Fibroblast of lung (primary cell): ENCODE measurements around the gene CMIP.

Experiments used
- EZH2 ChIP-seq: IDR thresholded peaks from 2 replicates; pipeline ENCODE4 v1.5.1; 2012; ENCODE audit warnings: low read length, control low read depth, mild to moderate bottlenecking; ENCODE audit errors: missing control alignments
- TF ChIP-seq, protein P1 (sequence below), 2 donors: IDR thresholded peaks in 1 of 2; conservative IDR thresholded peaks in 1 of 2; 1 replicate in 1 of 2; 2 replicates in 1 of 2; pipeline ENCODE4 v1.5.1; 2011 to 2012; ENCODE audit warnings: low read length in 2 of 2, control low read depth in 1 of 2, inconsistent platforms in 1 of 2, low read depth in 1 of 2, mild to moderate bottlenecking in 1 of 2

DNA sequence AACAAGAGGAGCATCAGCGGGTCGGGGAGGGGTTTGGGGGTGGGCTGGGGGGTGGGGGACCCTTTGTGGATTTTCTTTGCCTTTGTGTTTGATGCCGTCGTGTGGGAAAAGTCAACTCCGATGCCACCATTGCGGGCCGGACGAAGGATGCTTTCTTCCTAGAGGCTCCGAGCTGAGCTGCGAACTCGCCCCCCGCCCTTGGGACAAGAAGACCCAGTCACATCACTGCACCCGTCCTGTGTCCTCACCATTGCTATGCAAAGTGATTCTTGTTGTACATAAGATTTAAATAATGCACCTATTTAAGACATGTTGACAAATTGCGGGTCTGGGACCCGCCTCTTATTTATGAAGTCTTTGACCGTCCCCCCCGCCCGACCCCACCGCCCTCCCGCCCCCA, 265.4 kb downstream of the CMIP start:
- TF ChIP-seq, protein P1, sequence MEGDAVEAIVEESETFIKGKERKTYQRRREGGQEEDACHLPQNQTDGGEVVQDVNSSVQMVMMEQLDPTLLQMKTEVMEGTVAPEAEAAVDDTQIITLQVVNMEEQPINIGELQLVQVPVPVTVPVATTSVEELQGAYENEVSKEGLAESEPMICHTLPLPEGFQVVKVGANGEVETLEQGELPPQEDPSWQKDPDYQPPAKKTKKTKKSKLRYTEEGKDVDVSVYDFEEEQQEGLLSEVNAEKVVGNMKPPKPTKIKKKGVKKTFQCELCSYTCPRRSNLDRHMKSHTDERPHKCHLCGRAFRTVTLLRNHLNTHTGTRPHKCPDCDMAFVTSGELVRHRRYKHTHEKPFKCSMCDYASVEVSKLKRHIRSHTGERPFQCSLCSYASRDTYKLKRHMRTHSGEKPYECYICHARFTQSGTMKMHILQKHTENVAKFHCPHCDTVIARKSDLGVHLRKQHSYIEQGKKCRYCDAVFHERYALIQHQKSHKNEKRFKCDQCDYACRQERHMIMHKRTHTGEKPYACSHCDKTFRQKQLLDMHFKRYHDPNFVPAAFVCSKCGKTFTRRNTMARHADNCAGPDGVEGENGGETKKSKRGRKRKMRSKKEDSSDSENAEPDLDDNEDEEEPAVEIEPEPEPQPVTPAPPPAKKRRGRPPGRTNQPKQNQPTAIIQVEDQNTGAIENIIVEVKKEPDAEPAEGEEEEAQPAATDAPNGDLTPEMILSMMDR (conservative IDR thresholded peaks at IDR 0.05 in 1 of 2, IDR thresholded peaks at IDR 0.05 in 1 of 2; ENCODE audit: low read depth in 1 of 2, low read length in 2 of 2) = no peak
- no peak for TF ChIP-seq EZH2
